Activated CD4-positive, alpha-beta T cell treated with anti-CD3 and anti-CD28 coated beads, Interleukin-2, Interleukin-6, amounts not matched to agents 100 ng/mL and 50 ng/mL, durations not matched to agents 16 hours and 8 hours (primary cell): ENCODE results near the gene RNF225.
"Not testable (repeated sequence)": the region's sequence is repeated elsewhere in the genome, so short reads cannot be mapped to it uniquely, and the experiment has no call there.

Experiments
- DNase-seq: peaks from one replicate; pipeline ENCODE4 v3.0.0-alpha.2; 2020

Gene RNF225

DNA sequence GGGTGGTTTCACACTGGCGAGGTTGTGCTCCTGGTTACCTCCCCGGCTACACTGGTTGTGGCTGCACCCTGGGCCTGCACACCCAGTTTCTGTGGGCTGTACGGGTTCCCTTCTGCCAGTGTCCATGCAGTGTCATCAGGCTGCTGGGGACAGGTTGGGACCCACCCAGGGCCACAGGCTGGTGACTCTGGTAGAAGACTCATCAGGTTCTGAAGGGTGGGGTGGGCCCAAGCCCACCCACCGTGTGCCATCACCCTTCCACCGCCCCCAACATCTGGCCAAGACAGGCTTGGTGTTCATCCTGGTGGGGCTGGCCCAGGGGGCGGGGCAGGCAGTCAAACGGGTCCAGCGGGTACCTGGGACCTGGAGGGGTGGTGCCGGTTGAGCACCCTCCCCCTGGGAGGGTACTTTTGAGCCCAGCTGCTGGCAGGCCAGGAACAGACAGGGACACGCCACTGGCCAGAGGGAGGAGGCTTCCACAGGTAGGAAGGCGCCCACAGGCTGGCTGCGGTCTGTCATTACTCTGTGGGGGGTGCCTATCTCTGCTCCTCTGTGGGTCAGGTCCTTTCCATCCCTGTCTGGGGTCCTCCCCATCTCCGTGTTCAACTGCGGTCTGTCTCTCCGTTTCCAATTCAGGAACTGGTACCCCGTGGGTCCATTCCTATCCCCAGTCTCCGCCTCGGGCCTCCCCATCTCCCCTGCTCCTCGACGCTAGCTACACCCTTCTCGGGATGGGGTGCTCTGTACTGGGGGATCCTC lies at the start of gene RNF225:
RNF225 (plus strand) TSS at position 437 of the 759 bp plus-strand sequence. CDS start 434 bp downstream, outside the sequence.
- peak; percentile 51 for DNase-seq

GRCh38 chr19:58346961-58347929 lies 48.2 kb upstream of the RNF225 start:
- DNase-seq, result peak; percentile 84

DNA sequence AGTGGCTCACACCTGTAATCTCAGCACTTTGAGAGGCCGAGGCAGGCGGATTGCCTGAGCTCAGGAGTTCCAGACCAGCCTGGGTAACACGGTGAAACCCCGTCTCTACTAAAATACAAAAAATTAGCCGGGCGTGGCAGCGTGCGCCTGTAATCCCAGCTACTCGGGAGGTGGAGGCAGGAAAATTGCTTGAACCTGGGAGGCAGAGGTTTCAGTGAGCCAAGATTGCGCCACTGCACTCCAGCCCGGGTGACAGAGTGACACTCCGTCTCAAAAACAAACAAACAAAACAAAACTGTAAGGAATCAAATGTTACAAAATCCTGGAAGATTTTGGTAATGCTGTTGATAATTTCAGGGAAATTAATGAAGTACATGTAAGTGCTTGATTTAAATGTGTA lies 47.4 kb upstream of the RNF225 start:
- not testable (repeated sequence) for DNase-seq

DNA sequence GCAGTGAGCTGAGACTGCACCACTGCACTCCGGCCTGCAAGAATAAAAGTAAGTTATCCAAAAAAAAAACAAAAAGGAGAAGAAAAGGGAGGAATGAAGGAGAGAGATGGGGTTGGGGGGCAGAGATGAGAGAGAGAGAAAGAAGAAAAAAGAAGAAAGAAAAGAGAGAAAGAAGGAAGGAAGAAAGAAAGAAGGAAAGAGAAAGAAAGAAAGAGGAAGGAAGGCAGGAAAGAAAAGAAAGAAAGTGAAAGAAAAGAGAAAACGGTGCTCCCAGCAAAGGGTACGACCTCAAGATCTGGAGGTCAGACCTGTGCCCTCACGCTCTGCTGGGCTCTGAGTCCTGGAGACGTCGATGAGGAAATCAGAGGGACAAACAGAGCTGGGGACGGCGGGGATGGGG lies 45.9 kb upstream of the RNF225 start:
- DNase-seq, result no peak

GRCh38 chr19:58350001-58350861 lies 45.2 kb upstream of the RNF225 start:
- DNase-seq, result no peak

DNA sequence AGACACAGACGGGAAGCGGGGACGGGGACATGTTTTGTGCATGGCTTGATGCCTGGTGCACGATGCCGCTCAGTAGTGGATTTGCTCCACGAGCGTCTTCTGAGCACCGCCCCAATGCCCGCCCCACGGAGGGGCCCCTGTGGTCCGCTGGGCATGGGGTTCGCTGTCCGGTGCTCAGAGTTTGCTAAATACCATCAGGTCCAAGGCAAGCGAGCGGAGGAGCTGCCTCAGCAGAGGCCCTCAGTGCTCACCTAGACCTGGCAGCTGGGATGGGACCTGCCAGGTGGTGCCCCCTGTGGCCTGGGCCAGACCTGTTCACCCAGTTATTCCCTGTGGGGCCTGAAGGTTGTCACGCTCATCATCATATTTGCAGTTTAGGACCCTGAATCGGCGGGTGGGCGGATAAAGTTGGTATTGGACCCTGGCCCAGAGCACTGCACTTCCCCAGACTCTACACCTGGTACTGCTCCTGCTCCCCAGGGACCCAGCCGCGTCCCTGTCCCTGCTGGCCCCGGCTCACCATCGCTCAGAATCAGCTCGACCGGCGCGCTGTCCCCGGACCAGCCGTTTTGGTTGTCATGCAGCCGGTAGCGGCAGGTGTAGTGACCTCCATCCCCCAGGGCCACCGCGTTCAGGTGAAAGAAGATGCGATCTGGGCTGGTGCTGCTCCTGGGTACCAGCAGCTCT lies 44.4 kb upstream of the RNF225 start:
- no peak for DNase-seq

DNA sequence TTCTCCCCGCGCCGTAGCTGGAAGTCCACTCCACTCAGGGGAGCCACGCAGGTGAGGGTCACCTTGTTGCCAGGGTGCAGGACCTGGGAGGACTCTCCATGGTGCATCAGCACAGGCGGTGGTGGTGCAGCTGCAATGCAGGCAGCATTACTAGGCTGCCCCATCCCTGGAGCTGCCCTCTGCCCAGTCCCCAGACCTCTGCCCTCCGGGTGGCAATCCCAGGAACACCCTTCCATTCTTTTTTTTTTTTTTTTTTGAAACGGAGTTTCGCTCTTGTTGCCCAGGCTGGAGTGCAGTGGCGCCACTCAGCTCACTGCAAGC lies 43.9 kb upstream of the RNF225 start:
- no peak for DNase-seq

GRCh38 chr19:58351990-58352755 lies 43.3 kb upstream of the RNF225 start:
- DNase-seq, result no peak

- no peak for DNase-seq
Observed at GRCh38 chr19:58352760-58353671, 42.4 kb upstream of the RNF225 start, which contains the start of gene A1BG. A1BG (minus strand) TSS chr19:58353492; CDS start chr19:58353437, 55 bp downstream.

GRCh38 chr19:58353717-58354477 lies 41.6 kb upstream of the RNF225 start:
- DNase-seq, result no peak

DNA sequence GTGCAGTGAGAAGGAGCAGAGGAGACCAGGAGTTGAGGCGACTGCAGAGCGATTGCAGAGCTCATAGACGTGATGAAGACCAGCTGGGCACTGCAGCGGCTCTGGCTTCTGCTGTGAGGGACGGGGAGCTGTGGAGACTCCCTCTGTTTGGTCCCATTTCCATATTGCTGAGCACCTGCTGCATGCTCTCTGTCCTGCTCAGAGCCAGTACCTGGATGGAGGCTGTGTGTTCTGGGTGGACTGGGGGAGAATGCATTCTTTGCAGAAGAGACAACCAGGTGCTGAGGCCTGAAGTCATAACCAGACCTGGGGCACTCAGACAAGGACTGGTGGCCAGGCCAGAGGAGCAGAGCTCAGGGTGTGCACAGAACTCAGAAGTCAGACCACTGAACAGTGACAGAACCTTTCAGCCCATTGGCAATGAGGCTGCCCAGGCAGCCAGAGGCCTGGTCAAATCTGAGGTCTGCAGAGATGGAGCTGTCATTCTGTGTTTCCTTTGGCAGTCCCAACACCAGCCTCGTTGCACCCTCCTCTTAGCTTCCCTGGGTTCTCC lies 40.9 kb upstream of the RNF225 start:
- DNase-seq, result no peak

GRCh38 chr19:58355215-58355796 lies 40.1 kb upstream of the RNF225 start:
- DNase-seq, result no peak

GRCh38 chr19:58355908-58356765 lies 39.3 kb upstream of the RNF225 start:
- peak; percentile 45 for DNase-seq

DNA sequence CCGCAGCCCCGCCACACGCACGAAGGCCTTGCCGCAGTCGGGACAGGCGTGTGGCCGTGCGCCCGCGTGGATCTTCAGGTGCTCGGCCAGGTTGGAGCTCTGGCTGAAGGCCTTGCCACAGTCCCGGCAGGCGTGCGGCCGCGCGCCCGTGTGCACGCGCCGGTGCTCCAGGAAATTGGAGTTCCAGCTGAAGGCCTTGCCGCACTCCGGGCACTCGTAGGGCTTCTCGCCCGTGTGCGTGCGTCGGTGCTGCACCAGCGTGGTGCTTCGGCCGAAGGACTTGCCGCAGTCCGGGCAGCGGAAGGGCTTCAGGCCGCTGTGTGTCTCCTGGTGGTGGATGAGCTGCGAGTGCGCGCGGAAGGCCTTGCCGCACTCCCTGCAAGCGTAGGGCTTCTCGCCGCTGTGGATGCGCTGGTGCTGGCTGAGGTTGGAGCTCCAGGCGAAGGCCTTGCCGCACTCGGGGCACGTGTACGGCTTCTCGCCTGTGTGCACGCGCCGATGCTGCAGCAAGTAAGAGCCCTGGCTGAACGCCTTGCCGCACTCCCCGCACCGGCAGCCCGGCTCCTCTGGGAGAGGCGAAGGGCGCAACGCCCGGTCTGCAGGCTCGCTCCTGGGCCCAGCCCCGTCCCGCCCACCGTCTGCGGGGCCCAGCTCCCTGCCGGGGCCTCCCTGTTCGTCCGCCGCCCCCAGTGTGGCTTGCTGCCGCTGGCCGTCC lies 38.5 kb upstream of the RNF225 start:
- no peak for DNase-seq

DNA sequence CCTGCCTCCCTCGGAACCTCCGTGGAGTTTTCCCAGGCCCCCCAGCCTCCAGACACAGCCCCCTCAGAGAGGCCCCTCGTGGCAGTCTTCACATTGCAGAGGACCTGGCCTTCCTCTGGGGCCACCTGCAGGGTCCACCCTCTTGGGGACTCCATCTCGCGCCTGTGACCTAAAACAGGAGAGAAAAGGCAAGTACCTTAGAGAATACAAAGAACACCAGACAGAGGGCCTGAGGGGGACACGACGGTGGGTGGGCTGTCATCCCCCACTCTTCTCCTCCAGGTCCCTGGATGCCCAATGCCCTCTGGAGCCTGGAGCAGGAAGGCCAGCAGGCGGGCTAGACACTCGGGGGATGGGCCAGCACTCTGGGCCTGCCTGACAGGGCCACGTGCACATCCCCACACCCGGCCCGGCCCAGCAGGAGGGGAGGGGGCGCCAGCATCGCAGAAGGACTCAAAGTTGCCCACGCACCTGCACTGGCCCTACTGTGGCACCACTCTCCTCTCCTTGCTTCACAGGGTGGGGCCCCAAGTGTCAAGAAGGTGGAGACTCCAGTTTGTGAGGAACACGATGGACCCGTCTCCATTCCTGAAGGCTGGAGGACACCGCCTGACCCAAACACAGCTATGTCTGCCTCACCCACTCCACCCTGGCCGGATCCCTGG lies 37.8 kb upstream of the RNF225 start:
- no peak for DNase-seq

- DNase-seq, result peak; percentile 58
Observed at GRCh38 chr19:58361900-58362271, 33.6 kb upstream of the RNF225 start.
